GM12873 (cell line): ENCODE measurements around the gene SLC6A9.

ENCODE experiments used
- TF ChIP-seq, protein P1 (sequence below): IDR thresholded peaks from 2 replicates; pipeline ENCODE4 v1.5.1; 2012; ENCODE audit warnings: low read depth, mild to moderate bottlenecking, moderate library complexity, low read length, control low read depth; ENCODE audit not compliant: insufficient read depth; ENCODE audit errors: missing control alignments

The SLC6A9 gene

DNA sequence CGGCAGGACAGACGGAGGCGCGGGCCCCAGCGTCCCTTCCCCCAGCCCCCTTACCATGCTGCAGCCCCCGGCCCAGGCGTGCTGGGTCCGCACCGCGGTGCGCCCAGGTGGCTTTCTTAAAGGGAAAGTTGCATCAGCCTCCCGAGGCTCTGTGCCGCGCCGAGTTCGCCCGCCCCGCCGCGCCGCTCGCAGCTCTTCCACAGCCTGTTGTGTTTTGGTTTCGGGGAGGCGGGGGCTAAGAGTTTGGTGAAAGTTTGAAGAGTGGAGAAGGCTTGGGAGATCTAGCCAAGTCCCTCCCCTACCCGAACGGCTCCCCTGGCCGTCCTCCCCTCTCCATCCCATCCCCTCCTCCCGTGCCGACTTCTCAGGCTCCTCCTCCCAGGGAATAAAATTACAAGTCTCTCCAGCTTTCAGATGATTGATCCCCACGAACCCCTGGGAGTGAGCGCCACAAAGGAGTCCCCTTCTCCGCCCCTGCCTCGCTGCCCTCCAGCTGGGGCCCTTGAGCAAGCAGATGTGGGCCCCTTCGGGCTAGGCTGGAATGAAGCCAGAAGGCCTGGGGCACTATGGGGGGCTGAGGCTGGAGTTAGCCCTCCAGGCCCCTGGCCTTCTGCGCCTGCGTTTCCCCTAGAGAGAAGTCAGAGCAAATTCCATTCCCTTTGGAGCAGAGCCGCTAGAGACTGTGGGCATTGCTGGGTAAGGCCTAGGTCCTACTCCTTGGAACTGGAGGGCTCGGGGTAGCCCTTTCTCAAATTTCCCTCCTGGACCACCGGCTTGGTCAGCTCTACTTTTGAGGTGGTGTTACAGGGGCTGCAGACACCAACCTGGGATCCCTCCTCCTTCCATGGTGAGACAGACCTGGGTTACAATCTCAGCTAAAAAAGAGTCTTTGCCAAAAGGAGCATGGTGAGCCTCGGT, at the start of gene SLC6A9:
Gene SLC6A9, minus strand, starts transcription at position 211 of the 918 bp plus-strand sequence. CDS start 7,185 bp downstream, outside the sequence.
- TF ChIP-seq, protein P1, sequence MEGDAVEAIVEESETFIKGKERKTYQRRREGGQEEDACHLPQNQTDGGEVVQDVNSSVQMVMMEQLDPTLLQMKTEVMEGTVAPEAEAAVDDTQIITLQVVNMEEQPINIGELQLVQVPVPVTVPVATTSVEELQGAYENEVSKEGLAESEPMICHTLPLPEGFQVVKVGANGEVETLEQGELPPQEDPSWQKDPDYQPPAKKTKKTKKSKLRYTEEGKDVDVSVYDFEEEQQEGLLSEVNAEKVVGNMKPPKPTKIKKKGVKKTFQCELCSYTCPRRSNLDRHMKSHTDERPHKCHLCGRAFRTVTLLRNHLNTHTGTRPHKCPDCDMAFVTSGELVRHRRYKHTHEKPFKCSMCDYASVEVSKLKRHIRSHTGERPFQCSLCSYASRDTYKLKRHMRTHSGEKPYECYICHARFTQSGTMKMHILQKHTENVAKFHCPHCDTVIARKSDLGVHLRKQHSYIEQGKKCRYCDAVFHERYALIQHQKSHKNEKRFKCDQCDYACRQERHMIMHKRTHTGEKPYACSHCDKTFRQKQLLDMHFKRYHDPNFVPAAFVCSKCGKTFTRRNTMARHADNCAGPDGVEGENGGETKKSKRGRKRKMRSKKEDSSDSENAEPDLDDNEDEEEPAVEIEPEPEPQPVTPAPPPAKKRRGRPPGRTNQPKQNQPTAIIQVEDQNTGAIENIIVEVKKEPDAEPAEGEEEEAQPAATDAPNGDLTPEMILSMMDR: no peak

DNA sequence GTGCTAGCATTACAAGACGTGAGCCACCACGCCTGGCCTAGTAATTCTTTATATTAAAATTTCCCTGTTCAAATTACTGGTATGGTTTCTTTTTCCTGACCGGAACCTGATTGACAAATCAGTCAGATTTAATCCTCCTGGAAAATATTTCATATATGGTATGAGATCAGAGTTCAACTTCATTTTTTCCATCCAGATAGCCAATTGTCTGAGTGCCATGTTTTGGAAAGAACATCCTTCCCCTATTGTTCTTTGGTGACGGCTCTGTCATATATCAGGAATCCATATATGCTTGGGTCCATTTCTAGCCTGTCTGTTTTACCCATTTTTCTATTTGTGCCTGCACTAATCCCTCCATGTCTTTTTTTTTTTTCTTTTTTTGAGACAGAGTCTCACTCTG, 48.3 kb upstream of the SLC6A9 start:
- TF ChIP-seq, protein P1: no peak

DNA sequence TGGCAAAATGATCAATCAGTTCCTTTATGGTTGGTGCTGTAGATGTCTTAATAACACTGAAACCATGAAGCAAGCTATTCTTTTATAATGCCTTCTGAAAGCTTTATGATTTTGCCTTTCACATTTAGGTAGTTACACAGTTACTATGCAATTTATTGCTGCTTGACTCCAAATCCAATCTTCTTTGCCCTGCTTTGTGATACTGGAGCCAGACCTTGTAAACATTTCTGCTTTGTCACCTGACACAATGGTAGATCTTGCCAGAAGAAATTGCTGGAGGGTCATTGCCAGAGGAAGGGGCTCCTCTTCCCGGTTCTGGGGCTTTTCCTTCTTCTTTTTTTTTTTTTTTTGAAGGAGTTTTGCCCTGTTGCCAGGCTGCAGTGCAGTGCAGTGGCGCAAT, 46.8 kb upstream of the SLC6A9 start:
- TF ChIP-seq, protein P1: no peak

- TF ChIP-seq, protein P1: no peak
Measured at GRCh38 chr1:44077421-44077820, 46.2 kb upstream of the SLC6A9 start.

GRCh38 chr1:44076066-44076465, 44.8 kb upstream of the SLC6A9 start:
- TF ChIP-seq, protein P1: no peak

DNA sequence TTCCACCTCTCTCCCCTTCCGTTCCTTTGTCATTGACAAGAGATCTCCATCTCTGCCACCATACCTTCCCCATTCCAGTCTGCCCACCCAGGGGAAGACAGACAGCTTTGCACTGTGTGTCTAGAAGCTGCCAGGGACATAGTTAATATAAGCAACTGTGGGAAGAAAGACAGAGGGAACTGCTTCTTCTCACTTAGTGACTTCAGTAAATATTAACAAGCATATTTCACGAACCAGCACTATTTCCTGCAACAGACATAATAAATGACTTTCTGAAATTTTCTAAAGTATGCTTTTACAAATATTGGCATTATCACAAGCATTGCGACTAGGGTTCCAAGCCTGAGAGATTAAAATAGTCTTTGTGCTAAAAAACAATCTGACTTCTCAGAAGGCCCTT, 43.2 kb upstream of the SLC6A9 start:
- TF ChIP-seq, protein P1: no peak

DNA sequence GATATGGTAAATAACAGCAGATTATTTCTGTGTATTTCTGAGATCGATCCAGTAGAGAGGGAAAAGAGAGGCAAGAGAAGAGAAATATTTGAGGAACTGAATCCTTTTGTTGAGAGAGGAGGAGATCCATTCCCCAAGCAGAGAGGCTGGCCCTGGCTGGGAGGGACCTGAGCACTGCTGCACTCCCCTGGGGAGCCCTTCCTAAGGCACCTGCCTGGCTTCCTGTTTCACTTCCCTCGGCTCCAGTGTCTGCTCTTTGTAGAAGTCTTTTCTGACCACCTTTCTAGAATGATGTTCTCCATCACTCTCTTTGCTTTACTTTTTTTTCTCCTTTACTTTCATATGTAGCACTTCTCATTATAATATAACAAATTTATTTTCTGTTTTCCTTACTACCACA, 42.3 kb upstream of the SLC6A9 start:
- TF ChIP-seq, protein P1: no peak
